ENCODE results near the gene PSMD3. TPM values are rescaled to one million over a fixed set of nuclear protein-coding genes. Genes with fewer than 3 reads are reported as not detected.

Gene PSMD3
- total and polyA plus RNA-seq, 2 of the 4 experiments (the other 2 are of a cell fraction): 123 to 155 TPM

DNA sequence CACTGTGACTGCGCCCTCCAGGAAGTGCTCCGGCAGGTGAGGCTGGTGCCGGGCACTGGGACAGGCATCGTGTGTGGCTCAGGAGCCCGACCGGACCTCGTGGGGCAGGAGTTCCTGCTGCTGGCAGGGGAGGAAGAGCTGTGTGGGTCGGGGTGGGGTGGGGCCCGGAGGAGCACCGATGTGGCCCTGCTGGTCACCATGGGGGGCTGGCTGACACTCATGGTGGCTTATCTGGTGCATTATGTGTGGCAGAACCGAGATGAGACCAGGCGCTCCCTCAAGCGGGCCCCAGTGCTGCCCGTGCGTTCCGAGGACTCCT lies 36.3 kb upstream of the PSMD3 start:
- no peak overlapping the region for H3K4me2 ChIP-seq (ENCODE audit: low read depth, low read length)
- no peaks in the 10 kb centered on the region for H3K79me1 ChIP-seq (ENCODE audit: low read depth in 1 of 2, low read length in 2 of 2)
- H2BK15ac ChIP-seq (ENCODE audit: low read depth, low read length): no peak overlapping the region
- H3K56ac ChIP-seq (ENCODE audit: extremely low read depth, insufficient read depth, low read length): no peak overlapping the region
- peaks cover 7% of the 10 kb centered on the region for H3K27me3 ChIP-seq (ENCODE audit: control insufficient read depth, insufficient read depth, low read length)
- peaks cover 4% of the 10 kb centered on the region for H3K4me1 ChIP-seq (ENCODE audit: control insufficient read depth, insufficient read depth, low read length)
- H2BK120ac ChIP-seq (ENCODE audit: low read depth, low read length): no peak overlapping the region
- no peak for TF ChIP-seq MAZ (IDR thresholded peaks at IDR 0.05; ENCODE audit: borderline replicate concordance, low read depth, low read length)
- TF ChIP-seq CEBPB (IDR thresholded peaks at IDR 0.05; ENCODE audit: low read depth, low read length): no peak
- no peak for TF ChIP-seq SMC3 (IDR thresholded peaks at IDR 0.05; ENCODE audit: low read depth, low read length)
- TF ChIP-seq BHLHE40 (IDR thresholded peaks at IDR 0.05; ENCODE audit: low read depth, low read length): no peak
- TF ChIP-seq RCOR1 (IDR thresholded peaks at IDR 0.05; ENCODE audit: insufficient replicate concordance, low read length): no peak
- H3K18ac ChIP-seq (ENCODE audit: low read depth, low read length): no peak overlapping the region
- no peak overlapping the region for H4K8ac ChIP-seq (ENCODE audit: low read depth in 2 of 2, low read length in 2 of 2)
- H3K27ac ChIP-seq (ENCODE audit: insufficient read depth, low read length): no peak overlapping the region
- peaks cover 5% of the 10 kb centered on the region for H3K9me1 ChIP-seq (ENCODE audit: insufficient read depth, low read length)
- in situ Hi-C loops (cut with MboI; ENCODE audit: low sequenced_read_pairs) (no loop called here), dilution Hi-C loops (cut with HindIII; ENCODE audit: low sequenced_read_pairs, unreplicated experiment) (no loop called here), intact Hi-C loops (cut with micrococcal nuclease) (no loop called here)
- H3K14ac ChIP-seq (replicated peaks; ENCODE audit: low read depth, low read length): no peak overlapping the region
- no peak overlapping the region for H2BK20ac ChIP-seq (ENCODE audit: low read depth, low read length)
- no peak overlapping the region for H3K23ac ChIP-seq (ENCODE audit: low read depth, low read length)
- H4K5ac ChIP-seq (ENCODE audit: low read depth, low read length): no peak overlapping the region
- H4K91ac ChIP-seq (ENCODE audit: insufficient read depth, low read depth, low read length): no peak overlapping the region
- DNase-seq: no peak
- no peak overlapping the region for H3K4me3 ChIP-seq (ENCODE audit: insufficient read depth, low read depth, low read length)
- 82% methylated on average over 7 of the region's 16 CpGs; no CpG with 5 or more reads in 1 of the 2 experiments for WGBS, 2 experiments (ENCODE audit: extremely low coverage in 2 of 2, insufficient read length in 1 of 2)
- H2BK5ac ChIP-seq (ENCODE audit: low read depth, low read length, poor library complexity, severe bottlenecking): no peak overlapping the region
- no peak overlapping the region for H2AK5ac ChIP-seq (ENCODE audit: low read depth, low read length)
- no peaks in the 10 kb centered on the region for H3K9me3 ChIP-seq (ENCODE audit: control insufficient read depth, insufficient read depth, low read length)
- CTCF ChIA-PET: interaction anchor here (0.6 kb wide), 1 partner anchor 502 kb away, joined by 6 read pairs; no protein-coding TSS in a partner anchor
- no peak overlapping the region for H3K9ac ChIP-seq (ENCODE audit: low read depth, low read length)
- no peak for ATAC-seq (ENCODE audit: low read depth)
- no peaks in the 10 kb centered on the region; the same call in 1 of the 2 replicates for H4K20me1 ChIP-seq (ENCODE audit: insufficient read depth, low read length)
- no peak overlapping the region for H2AFZ ChIP-seq (replicated peaks; ENCODE audit: low read length, poor library complexity)
- BruUV-seq (replicated peaks): no TSS peak
- no peak overlapping the region for H3K4ac ChIP-seq (ENCODE audit: low read depth, low read length)
- POLR2A ChIA-PET (ENCODE audit: unreplicated experiment): no interaction called here
- H2AK9ac ChIP-seq (replicated peaks; ENCODE audit: low read depth, low read length, poor library complexity): no peak overlapping the region
- no peaks in the 10 kb centered on the region for H3K36me3 ChIP-seq (ENCODE audit: control insufficient read depth, insufficient read depth, low read length)
